CD4-positive, alpha-beta memory T cell (primary cell): ENCODE data around the gene CDK14. TPM values are rescaled to one million over a fixed set of nuclear protein-coding genes. Genes with fewer than 3 reads are reported as not detected.

Experiments
- CTCF ChIA-PET: fragments of 350-600 bp; sonication (Branson Sonifier 250); formaldehyde crosslinking; loops from one replicate; lab custom pipeline; 2021; ENCODE audit warnings: inconsistent platforms; ENCODE audit not compliant: partially characterized antibody; lab: Charles Lee
- POLR2A ChIA-PET: fragments of 350-600 bp; sonication (Branson Sonifier 250); formaldehyde crosslinking; loops from one replicate; lab custom pipeline; 2021; ENCODE audit not compliant: partially characterized antibody; lab: Charles Lee
- DNase-seq, 5 donors: peaks; one replicate each; pipeline versions ENCODE4 v3.0.0 to v3.0.0-alpha.2; 2020 to 2022; ENCODE audit warnings: mixed read lengths in 1 of 5
- H3K27ac ChIP-seq: one replicate; pipeline ENCODE4 v1.7.0; 2013; ENCODE audit warnings: low read depth, low read length
- H3K27me3 ChIP-seq: 2 replicates; pipeline ENCODE4 v1.7.0; 2013; ENCODE audit warnings: mild to moderate bottlenecking, low read length, moderate library complexity; ENCODE audit not compliant: insufficient read depth
- H3K36me3 ChIP-seq: 2 replicates; pipeline ENCODE4 v1.7.0; 2013; ENCODE audit warnings: mild to moderate bottlenecking, low read length, moderate library complexity; ENCODE audit not compliant: insufficient read depth
- H3K4me1 ChIP-seq: 2 replicates; pipeline ENCODE4 v1.7.0; 2013; ENCODE audit warnings: mild to moderate bottlenecking, low read length, moderate library complexity; ENCODE audit not compliant: insufficient read depth
- H3K4me3 ChIP-seq, 2 donors: one replicate each; pipeline ENCODE4 v1.7.0; 2013; ENCODE audit warnings: low read length in 2 of 2, mild to moderate bottlenecking in 1 of 2
- H3K9me3 ChIP-seq, 2 donors: one replicate each; pipeline ENCODE4 v1.7.0; 2013; ENCODE audit warnings: low read length in 2 of 2, control low read depth in 1 of 2; ENCODE audit not compliant: control insufficient read depth in 1 of 2
- H3K27ac Mint-ChIP-seq, 7 donors: one replicate each; pipeline ENCODE4 v1.8.0; 2020 to 2021; ENCODE audit warnings: mixed read lengths in 7 of 7, mild to moderate bottlenecking in 6 of 7, inconsistent platforms in 3 of 7, moderate library complexity in 3 of 7
- H3K27me3 Mint-ChIP-seq, 2 donors: one replicate each; pipeline ENCODE4 v1.8.0; 2020 to 2021; ENCODE audit warnings: mixed read lengths in 2 of 2
- H3K36me3 Mint-ChIP-seq, 2 donors: one replicate each; pipeline ENCODE4 v1.8.0; 2020 to 2021; ENCODE audit warnings: mixed read lengths in 2 of 2, inconsistent platforms in 1 of 2, mild to moderate bottlenecking in 1 of 2
- H3K4me1 Mint-ChIP-seq, 4 donors: one replicate each; pipeline ENCODE4 v1.8.0; 2020 to 2021; ENCODE audit warnings: mixed read lengths in 4 of 4, mild to moderate bottlenecking in 1 of 4
- H3K4me3 Mint-ChIP-seq, 8 donors: one replicate each; pipeline ENCODE4 v1.8.0; 2020 to 2021; ENCODE audit warnings: mixed read lengths in 8 of 8, mild to moderate bottlenecking in 7 of 8, moderate library complexity in 6 of 8, inconsistent platforms in 3 of 8
- H3K9me3 Mint-ChIP-seq, 8 donors: one replicate each; pipeline ENCODE4 v1.8.0; 2020 to 2021; ENCODE audit warnings: mixed read lengths in 8 of 8, mild to moderate bottlenecking in 5 of 8, inconsistent platforms in 3 of 8, moderate library complexity in 1 of 8
- intact Hi-C: fragments of 100-400 bp; cut with micrococcal nuclease; formaldehyde crosslinking; loops from one replicate; pipeline ENCODE4 v1.15.1; 2023
- polyA plus RNA-seq, 2 donors: library from polyadenylated mRNA; unstranded; fragments of 300-500 nt; fragmentation: Illumina TruSeq; gene quantifications; one replicate each; pipeline ENCODE4 v1.2.3, GENCODE V29; 2021
- total RNA-seq, 2 experiments: library from RNA; stranded (reverse); gene quantifications; one replicate each; pipeline ENCODE4 v1.2.3, GENCODE V29; 2021

Gene CDK14
- total and polyA plus RNA-seq, 4 experiments from 2014 or later: 0.47 to 0.81 (median 0.70) TPM; not detected in 1

DNA sequence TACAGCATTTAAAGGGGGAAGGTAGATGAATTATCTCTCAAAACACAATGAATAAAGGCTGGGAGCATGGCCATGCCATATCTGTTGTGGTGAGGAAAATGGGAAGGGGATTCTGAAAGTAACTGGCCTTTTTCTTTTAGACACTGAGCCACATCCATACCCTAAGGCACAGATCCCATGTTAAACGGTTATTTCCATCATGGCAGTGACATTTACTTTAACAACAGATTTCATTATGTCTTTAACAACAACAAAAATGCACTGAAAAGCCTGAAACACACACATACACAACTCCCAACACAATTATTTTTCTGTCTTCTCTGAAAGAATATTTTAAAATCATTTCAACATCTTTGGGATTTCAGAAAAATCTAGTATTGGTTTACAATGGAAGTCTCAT, 492.0 kb downstream of the CDK14 start:
- no peak overlapping the region for H3K27ac Mint-ChIP-seq
- H3K9me3 ChIP-seq: no peaks in the 10 kb centered on the region
- no peak for DNase-seq
- H3K36me3 Mint-ChIP-seq: no peaks in the 10 kb centered on the region
- no peak overlapping the region for H3K4me3 ChIP-seq
- ChIA-PET POLR2A (no interaction called here), CTCF (no interaction called here)
- peaks cover 6% of the 10 kb centered on the region for H3K4me1 ChIP-seq
- peaks cover 0 to 2% of the 10 kb centered on the region in 2 donors for H3K27me3 Mint-ChIP-seq
- H3K4me3 Mint-ChIP-seq: no peak overlapping the region
- H3K27ac ChIP-seq: no peak overlapping the region
- H3K9me3 Mint-ChIP-seq: peaks cover 0 to 4% (median 0%) of the 10 kb centered on the region in 8 donors
- intact Hi-C loops: loop anchor here (10.0 kb wide), 2 partner anchors 797 to 1357 kb away; partner anchors contain the start of genes GATAD1 and MTERF1
- H3K36me3 ChIP-seq: no peaks in the 10 kb centered on the region
- H3K27me3 ChIP-seq: no peaks in the 10 kb centered on the region
- peaks cover 11 to 24% (median 13%) of the 10 kb centered on the region in 4 donors for H3K4me1 Mint-ChIP-seq

DNA sequence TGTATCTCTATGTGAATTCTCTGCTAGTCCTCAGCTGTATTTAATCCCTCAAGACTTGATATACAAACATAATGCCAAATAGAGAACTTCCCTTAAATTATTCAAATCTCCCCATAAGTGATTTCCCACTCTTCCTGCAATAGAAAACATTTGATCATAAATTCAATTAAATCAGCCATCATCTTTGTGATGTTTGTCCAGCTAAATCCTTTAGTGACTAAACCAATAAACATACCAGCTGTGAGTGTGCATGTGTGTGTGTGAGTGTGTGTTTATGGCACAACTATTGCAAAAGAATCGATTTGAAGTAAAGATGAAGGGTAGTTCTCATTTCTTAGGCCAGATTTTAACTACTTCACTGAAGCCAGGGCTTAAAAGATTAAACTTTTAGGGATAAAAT, 492.6 kb downstream of the CDK14 start:
- no peaks in the 10 kb centered on the region for H3K27me3 ChIP-seq
- no peak overlapping the region for H3K4me3 Mint-ChIP-seq
- peaks cover 6% of the 10 kb centered on the region for H3K4me1 ChIP-seq
- CTCF ChIA-PET: no interaction called here
- H3K4me3 ChIP-seq: no peak overlapping the region
- no peak overlapping the region for H3K27ac Mint-ChIP-seq
- no peak for DNase-seq
- H3K4me1 Mint-ChIP-seq: peaks cover 11 to 21% (median 12%) of the 10 kb centered on the region in 4 donors
- intact Hi-C loops: loop anchor here (10.0 kb wide), 2 partner anchors 796 to 1356 kb away; partner anchors contain the start of genes GATAD1 and MTERF1
- H3K9me3 ChIP-seq: no peaks in the 10 kb centered on the region
- no peak overlapping the region for H3K27ac ChIP-seq
- POLR2A ChIA-PET: no interaction called here
- peaks cover 0 to 4% (median 0%) of the 10 kb centered on the region in 8 donors for H3K9me3 Mint-ChIP-seq
- peaks cover 0 to 2% of the 10 kb centered on the region in 2 donors for H3K27me3 Mint-ChIP-seq
- no peaks in the 10 kb centered on the region for H3K36me3 ChIP-seq
- no peaks in the 10 kb centered on the region for H3K36me3 Mint-ChIP-seq

DNA sequence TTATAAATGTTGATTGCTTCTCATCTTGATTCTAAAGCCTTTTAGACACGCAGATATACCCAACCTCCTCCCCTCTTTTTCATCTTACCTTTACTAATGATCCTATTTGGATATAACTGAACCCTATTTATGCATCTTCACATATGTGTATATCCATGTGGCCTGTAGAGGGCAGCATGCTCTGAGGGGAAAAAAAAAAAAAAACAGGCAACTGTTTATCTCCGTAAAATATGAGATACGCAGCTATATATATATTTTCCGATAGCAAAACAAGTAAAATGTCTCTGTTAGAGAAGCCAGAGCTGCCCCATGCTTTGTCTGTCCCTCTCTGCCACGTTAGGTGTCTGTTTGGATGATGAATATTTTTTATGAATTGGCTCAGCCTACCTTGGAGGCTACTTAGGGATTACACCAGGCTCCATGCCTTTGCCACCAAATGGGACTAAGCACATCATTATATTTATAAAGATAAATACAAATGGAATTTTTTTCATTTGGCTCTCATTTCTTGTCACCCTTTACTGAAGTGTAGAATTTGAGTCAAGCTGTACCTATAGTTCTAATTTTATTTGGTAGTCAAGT, 493.4 kb downstream of the CDK14 start:
- ChIA-PET CTCF (interaction anchor here (0.9 to 1.8 kb wide), 2 partner anchors 11 to 14 kb away, joined by 3 to 12 read pairs; no protein-coding TSS in a partner anchor), POLR2A (no interaction called here)
- Histone ChIP-seq H3K27ac (no peak overlapping the region), H3K9me3 (no peaks in the 10 kb centered on the region), H3K4me1 (peaks cover 6% of the 10 kb centered on the region), H3K4me3 (no peak overlapping the region), H3K36me3 (no peaks in the 10 kb centered on the region), H3K27me3 (no peaks in the 10 kb centered on the region)
- peak in 3 of 5 donors; percentile 5 to 12 (median 9) for DNase-seq
- H3K27me3 Mint-ChIP-seq: peaks cover under 1 to 2% of the 10 kb centered on the region in 2 donors
- H3K4me3 Mint-ChIP-seq: peak overlapping the region in 2 of 8 donors; percentile 1 to 37
- peaks cover 0 to 4% (median 0%) of the 10 kb centered on the region in 8 donors for H3K9me3 Mint-ChIP-seq
- intact Hi-C loops: loop anchor here (10.0 kb wide), 2 partner anchors 795 to 1355 kb away; partner anchors contain the start of genes GATAD1 and MTERF1
- no peaks in the 10 kb centered on the region for H3K36me3 Mint-ChIP-seq
- H3K27ac Mint-ChIP-seq: no peak overlapping the region
- H3K4me1 Mint-ChIP-seq: peaks cover 8 to 17% (median 10%) of the 10 kb centered on the region in 4 donors

DNA sequence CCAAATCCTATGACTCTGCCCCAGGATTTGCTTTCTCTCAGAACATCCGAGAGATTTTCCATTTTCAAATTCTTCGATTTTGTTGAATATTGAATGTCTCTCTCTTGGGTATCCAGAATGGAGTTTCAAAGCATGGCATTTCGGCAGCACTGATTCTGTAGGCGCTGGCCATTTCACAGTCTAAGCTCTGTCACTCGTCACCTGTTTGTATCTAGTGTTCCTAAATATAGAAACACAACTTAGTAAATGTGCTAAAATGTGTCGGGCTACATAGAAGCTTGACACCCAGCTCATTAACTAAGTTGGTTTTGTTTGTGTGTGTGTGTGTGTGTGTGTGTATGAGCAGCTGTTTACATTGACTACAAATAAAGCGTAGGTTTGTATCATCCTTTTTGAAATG, 494.6 kb downstream of the CDK14 start:
- no peaks in the 10 kb centered on the region for H3K36me3 Mint-ChIP-seq
- Histone ChIP-seq H3K9me3 (no peaks in the 10 kb centered on the region), H3K36me3 (no peaks in the 10 kb centered on the region), H3K4me3 (no peak overlapping the region), H3K27me3 (no peaks in the 10 kb centered on the region), H3K27ac (no peak overlapping the region), H3K4me1 (no peaks in the 10 kb centered on the region)
- peaks cover 0 to 6% (median 0%) of the 10 kb centered on the region in 4 donors for H3K4me1 Mint-ChIP-seq
- CTCF ChIA-PET: interaction anchor here (1.8 kb wide), 1 partner anchor 15 kb away, joined by 12 read pairs; no protein-coding TSS in a partner anchor
- no peak overlapping the region for H3K27ac Mint-ChIP-seq
- peaks cover 0 to 4% (median 0%) of the 10 kb centered on the region in 8 donors for H3K9me3 Mint-ChIP-seq
- DNase-seq: no peak
- H3K4me3 Mint-ChIP-seq: no peak overlapping the region
- intact Hi-C loops: no loop called here
- H3K27me3 Mint-ChIP-seq: peaks cover 2% of the 10 kb centered on the region in 2 donors
- POLR2A ChIA-PET: no interaction called here

DNA sequence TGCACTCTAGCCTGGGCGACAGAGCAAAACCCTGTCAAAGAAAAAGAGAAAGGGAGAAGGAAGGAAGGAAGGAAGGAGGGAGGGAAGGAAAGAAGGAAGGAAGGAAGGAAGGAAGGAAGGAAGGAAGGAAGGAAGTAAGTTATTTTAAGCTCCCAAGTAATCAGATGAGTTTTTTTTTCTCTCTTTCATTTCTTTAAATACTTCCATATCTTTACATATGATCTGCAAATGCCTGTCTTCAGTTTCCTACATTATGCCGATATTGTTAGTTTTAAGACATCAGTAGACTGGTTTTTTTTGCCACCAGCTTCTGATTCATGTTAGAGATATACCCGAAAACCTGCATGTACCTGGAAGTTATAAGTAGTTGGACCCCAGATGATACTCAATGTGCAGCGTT, 495.5 kb downstream of the CDK14 start:
- H3K4me1 Mint-ChIP-seq: no peaks in the 10 kb centered on the region
- H3K4me1 ChIP-seq: no peaks in the 10 kb centered on the region
- no peaks in the 10 kb centered on the region for H3K27me3 ChIP-seq
- CTCF ChIA-PET: interaction anchor here (1.0 kb wide), 1 partner anchor 9 kb away, joined by 3 read pairs; no protein-coding TSS in a partner anchor
- H3K36me3 ChIP-seq: no peaks in the 10 kb centered on the region
- no peak overlapping the region for H3K27ac ChIP-seq
- intact Hi-C loops: no loop called here
- POLR2A ChIA-PET: no interaction called here
- H3K4me3 Mint-ChIP-seq: no peak overlapping the region
- H3K27me3 Mint-ChIP-seq: peaks cover 2% of the 10 kb centered on the region in 2 donors
- no peak overlapping the region for H3K27ac Mint-ChIP-seq
- no peaks in the 10 kb centered on the region for H3K36me3 Mint-ChIP-seq
- H3K4me3 ChIP-seq: no peak overlapping the region
- H3K9me3 ChIP-seq: no peaks in the 10 kb centered on the region
- no peak for DNase-seq
- peaks cover 0 to 4% (median 0%) of the 10 kb centered on the region in 8 donors for H3K9me3 Mint-ChIP-seq

DNA sequence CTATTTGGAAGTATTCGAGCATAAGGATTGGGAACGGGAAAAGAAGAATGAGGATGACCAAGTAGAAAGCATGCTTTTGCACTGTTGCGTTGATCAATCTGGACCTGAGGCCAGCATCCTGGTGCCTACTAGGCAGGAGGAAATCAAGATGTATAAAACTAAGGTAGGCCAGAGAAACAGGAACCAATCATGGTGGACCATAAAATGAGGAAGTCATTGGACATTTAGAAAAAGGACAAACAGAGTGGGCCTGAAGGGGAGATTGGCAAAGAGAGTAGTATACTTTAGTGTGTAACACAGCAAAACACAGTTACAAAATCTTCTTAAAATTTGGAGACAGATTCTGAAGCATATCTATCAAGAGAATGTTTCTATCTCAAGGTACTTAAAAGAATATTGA, 497.1 kb downstream of the CDK14 start:
- Histone ChIP-seq H3K36me3 (no peaks in the 10 kb centered on the region), H3K4me1 (no peaks in the 10 kb centered on the region), H3K4me3 (no peak overlapping the region), H3K27me3 (no peaks in the 10 kb centered on the region), H3K9me3 (no peaks in the 10 kb centered on the region), H3K27ac (no peak overlapping the region)
- Mint-ChIP-seq H3K36me3 (no peaks in the 10 kb centered on the region), H3K27me3 (peaks cover 2 to 3% of the 10 kb centered on the region in 2 donors), H3K4me1 (no peaks in the 10 kb centered on the region), H3K27ac (no peak overlapping the region), H3K9me3 (peaks cover 0 to 4% (median 0%) of the 10 kb centered on the region in 8 donors), H3K4me3 (no peak overlapping the region)
- POLR2A ChIA-PET: no interaction called here
- intact Hi-C loops: no loop called here
- CTCF ChIA-PET: no interaction called here
- DNase-seq: no peak

DNA sequence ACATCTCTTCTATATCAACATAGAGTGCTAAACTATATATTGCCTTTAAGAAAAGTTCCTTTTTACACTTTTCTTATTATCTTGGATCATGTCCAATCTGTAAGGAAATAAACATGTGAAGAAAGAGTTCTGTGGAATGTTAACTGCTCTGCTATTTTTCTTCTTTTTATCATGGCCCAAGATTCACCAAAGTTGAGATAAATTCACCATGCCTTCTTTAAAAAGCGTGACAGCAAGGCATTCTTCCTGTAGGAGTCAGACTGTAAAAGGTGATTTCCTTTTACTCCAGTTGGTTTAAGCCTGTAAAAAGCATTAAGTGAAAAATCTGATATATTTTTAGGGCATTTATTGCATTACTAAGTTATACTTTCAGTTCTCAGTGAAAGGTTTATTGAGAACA, 502.4 kb downstream of the CDK14 start:
- Histone ChIP-seq H3K36me3 (no peaks in the 10 kb centered on the region), H3K9me3 (no peaks in the 10 kb centered on the region), H3K27ac (no peak overlapping the region), H3K27me3 (no peaks in the 10 kb centered on the region), H3K4me1 (no peaks in the 10 kb centered on the region), H3K4me3 (no peak overlapping the region)
- POLR2A ChIA-PET: no interaction called here
- CTCF ChIA-PET: no interaction called here
- H3K9me3 Mint-ChIP-seq: peaks cover 0 to 3% (median 0%) of the 10 kb centered on the region in 8 donors
- no peaks in the 10 kb centered on the region for H3K4me1 Mint-ChIP-seq
- no peak overlapping the region for H3K4me3 Mint-ChIP-seq
- intact Hi-C loops: no loop called here
- no peak overlapping the region for H3K27ac Mint-ChIP-seq
- peaks cover 1 to 2% of the 10 kb centered on the region in 2 donors for H3K27me3 Mint-ChIP-seq
- H3K36me3 Mint-ChIP-seq: no peaks in the 10 kb centered on the region
- DNase-seq: no peak
